Chondrocyte (in vitro differentiated cells): Measurements from ENCODE around the gene ALDH7A1. TPM values are rescaled to one million over a fixed set of nuclear protein-coding genes. Genes with fewer than 3 reads are reported as not detected.
A peak's percentile ranks its signal among the peaks of the same experiment; 100 is the strongest.

Source experiments
- DNase-seq: peaks from one replicate; pipeline ENCODE4 v3.0.0; 2021; ENCODE audit warnings: mixed read lengths, low spot score
- H3K27ac Mint-ChIP-seq: one replicate; pipeline ENCODE4 v1.8.0; 2021; ENCODE audit warnings: mild to moderate bottlenecking, moderate library complexity, mixed read lengths; ENCODE audit not compliant: unreplicated experiment
- H3K27me3 Mint-ChIP-seq: 2 replicates; pipeline ENCODE4 v1.8.0; 2021; ENCODE audit warnings: low read depth, mixed read lengths
- H3K36me3 Mint-ChIP-seq: 2 replicates; pipeline ENCODE4 v1.8.0; 2021; ENCODE audit warnings: low read depth, mixed read lengths
- H3K4me1 Mint-ChIP-seq: 2 replicates; pipeline ENCODE4 v1.8.0; 2021; ENCODE audit warnings: low read depth, mild to moderate bottlenecking, mixed read lengths
- H3K4me3 Mint-ChIP-seq: one replicate; pipeline ENCODE4 v1.8.0; 2021; ENCODE audit warnings: mild to moderate bottlenecking, moderate library complexity, mixed read lengths; ENCODE audit not compliant: unreplicated experiment
- H3K9me3 Mint-ChIP-seq: 2 replicates; pipeline ENCODE4 v1.8.0; 2021; ENCODE audit warnings: low read depth, mixed read lengths
- CTCF ChIP-seq: fragments of 200-600 bp; sonication (generic); IDR thresholded peaks from 2 replicates; pipeline ENCODE4 v1.5.0; 2021; ENCODE audit warnings: antibody characterized with exemption, mild to moderate bottlenecking, moderate library complexity
- total RNA-seq: library from RNA; stranded (reverse); gene quantifications from 3 replicates; pipeline ENCODE4 v1.2.1, GENCODE V29; 2021

The ALDH7A1 gene
- total RNA-seq, 1 donor from 2014 or later, result 54.0 TPM

- Mint-ChIP-seq H3K9me3 (no peaks in the 10 kb centered on the region), H3K27ac (no peak overlapping the region), H3K4me3 (no peak overlapping the region), H3K4me1 (peaks cover 13% of the 10 kb centered on the region), H3K36me3 (peaks cover 13% of the 10 kb centered on the region), H3K27me3 (no peaks in the 10 kb centered on the region)
- DNase-seq, result no peak
- TF ChIP-seq CTCF, result no peak
Measured at GRCh38 chr5:126543009-126543408, 52.0 kb downstream of the ALDH7A1 start.

- Mint-ChIP-seq H3K4me3 (no peak overlapping the region), H3K36me3 (peaks cover 13% of the 10 kb centered on the region), H3K27me3 (no peaks in the 10 kb centered on the region), H3K4me1 (peaks cover 16% of the 10 kb centered on the region), H3K27ac (no peak overlapping the region), H3K9me3 (no peaks in the 10 kb centered on the region)
- DNase-seq, result no peak
- no peak for TF ChIP-seq CTCF
Measured at GRCh38 chr5:126542441-126542840, 52.6 kb downstream of the ALDH7A1 start.

GRCh38 chr5:126540631-126541030 lies 54.4 kb downstream of the ALDH7A1 start:
- Mint-ChIP-seq H3K27ac (no peak overlapping the region), H3K27me3 (no peaks in the 10 kb centered on the region), H3K9me3 (no peaks in the 10 kb centered on the region), H3K4me3 (no peak overlapping the region), H3K36me3 (peaks cover 1% of the 10 kb centered on the region), H3K4me1 (peaks cover 28% of the 10 kb centered on the region)
- no peak for DNase-seq
- TF ChIP-seq CTCF, result no peak

DNA sequence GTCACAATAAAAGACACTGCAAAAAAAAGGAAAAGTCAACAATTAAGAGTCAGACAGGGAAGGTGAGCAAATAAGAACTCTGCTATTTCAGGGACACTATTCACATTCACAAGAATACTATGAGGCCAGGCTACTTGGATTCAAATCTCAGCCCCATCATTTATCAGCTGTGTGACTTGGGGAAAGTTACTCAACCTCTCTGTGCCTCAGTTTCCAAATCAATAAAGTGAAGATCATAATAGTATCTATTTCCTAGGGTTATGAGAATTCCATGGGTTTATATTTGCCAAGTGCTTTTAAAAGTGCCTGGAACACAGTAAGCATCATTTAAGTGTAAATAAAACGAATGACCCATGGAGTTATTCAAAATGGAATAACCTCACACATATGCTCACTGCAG lies 56.4 kb downstream of the ALDH7A1 start:
- H3K4me1 Mint-ChIP-seq, result peaks cover 28% of the 10 kb centered on the region
- TF ChIP-seq CTCF, result no peak
- no peaks in the 10 kb centered on the region for H3K27me3 Mint-ChIP-seq
- H3K9me3 Mint-ChIP-seq, result no peaks in the 10 kb centered on the region
- H3K4me3 Mint-ChIP-seq, result no peak overlapping the region
- DNase-seq, result no peak
- H3K27ac Mint-ChIP-seq, result peak overlapping the region; percentile 86
- peaks cover 1% of the 10 kb centered on the region for H3K36me3 Mint-ChIP-seq

- Mint-ChIP-seq H3K27me3 (no peaks in the 10 kb centered on the region), H3K9me3 (no peaks in the 10 kb centered on the region), H3K4me3 (no peak overlapping the region), H3K27ac (no peak overlapping the region), H3K4me1 (peaks cover 34% of the 10 kb centered on the region), H3K36me3 (peaks cover 1% of the 10 kb centered on the region)
- TF ChIP-seq CTCF, result peak; percentile 62
- no peak for DNase-seq
Measured at GRCh38 chr5:126536874-126537273, 58.1 kb downstream of the ALDH7A1 start.
